B cell (primary cell): ENCODE data around the gene KIR2DL1. TPM values are rescaled to one million over a fixed set of nuclear protein-coding genes. Genes with fewer than 3 reads are reported as not detected.
"Not testable (repeated sequence)": the region's sequence is repeated elsewhere in the genome, so short reads cannot be mapped to it uniquely, and the experiment has no call there.

Experiments
- ATAC-seq: fragments of 200-7000 bp; cut with Tn5 transposase; one replicate; pipeline ENCODE4 v1.10.0; 2021; ENCODE audit warnings: low read depth, mild to moderate bottlenecking, moderate number of reproducible peaks, moderate library complexity
- CTCF ChIA-PET: fragments of 350-600 bp; sonication (Branson Sonifier 250); formaldehyde crosslinking; loops from one replicate; lab custom pipeline; 2021; ENCODE audit warnings: antibody characterized with exemption, inconsistent platforms; lab: Charles Lee
- POLR2A ChIA-PET: fragments of 350-600 bp; sonication (Branson Sonifier 250); formaldehyde crosslinking; loops from one replicate; lab custom pipeline; 2021; ENCODE audit warnings: antibody characterized with exemption; lab: Charles Lee
- DNase-seq: peaks from one replicate; pipeline ENCODE4 v3.0.0; 2013
- H2AFZ ChIP-seq: 2 replicates; pipeline ENCODE4 v1.6.1; 2012; ENCODE audit warnings: mild to moderate bottlenecking, low read depth, low read length; ENCODE audit not compliant: insufficient read depth, poor library complexity, severe bottlenecking
- H3K27ac ChIP-seq, 2 donors: 1 replicate in 1 of 2; 2 replicates in 1 of 2; pipeline ENCODE4 v1.5.1; 2012 to 2013; ENCODE audit warnings: low read length in 2 of 2, mild to moderate bottlenecking in 2 of 2, moderate library complexity in 1 of 2
- H3K27me3 ChIP-seq, 4 experiments: fragments of 200-600 bp in 1 of 4; sonication (generic) in 1 of 4; replicated peaks in 1 of 4; 1 replicate in 2 of 4; 2 replicates in 2 of 4; pipeline versions ENCODE4 v1.6.1 to v1.7.0; 2013 to 2016; ENCODE audit warnings: low read length in 3 of 4, mild to moderate bottlenecking in 2 of 4, mixed read lengths in 1 of 4, moderate library complexity in 1 of 4; ENCODE audit not compliant: insufficient read depth in 4 of 4, control insufficient read depth in 3 of 4; ENCODE audit errors: control extremely low read depth in 1 of 4
- H3K36me3 ChIP-seq, 2 experiments: replicated peaks in 1 of 2; 1 replicate in 1 of 2; 2 replicates in 1 of 2; pipeline versions ENCODE4 v1.6.1 to v1.7.1; 2013; ENCODE audit warnings: low read length in 1 of 2; ENCODE audit not compliant: insufficient read depth in 2 of 2, control insufficient read depth in 1 of 2; ENCODE audit errors: control extremely low read depth in 1 of 2, extremely low read depth in 1 of 2
- H3K4me1 ChIP-seq, 2 donors: fragments of 200-600 bp in 1 of 2; sonication (generic) in 1 of 2; 1 replicate in 1 of 2; 2 replicates in 1 of 2; pipeline versions ENCODE4 v1.5.1 to v1.6.1; 2013 to 2017; ENCODE audit warnings: low read length in 2 of 2; ENCODE audit not compliant: control insufficient read depth in 2 of 2, insufficient read depth in 2 of 2
- H3K4me2 ChIP-seq: replicated peaks from 2 replicates; pipeline ENCODE3; 2012; ENCODE audit warnings: mild to moderate bottlenecking, low read depth, low read length; ENCODE audit not compliant: poor library complexity, severe bottlenecking
- H3K4me3 ChIP-seq, 5 experiments: fragments of 200-600 bp in 1 of 5; sonication (generic) in 1 of 5; 1 replicate in 3 of 5; 2 replicates in 2 of 5; pipeline versions ENCODE4 v1.5.1 to v1.7.0; 2011 to 2016; ENCODE audit warnings: low read length in 4 of 5, mild to moderate bottlenecking in 4 of 5, low read depth in 2 of 5, control low read depth in 1 of 5, moderate library complexity in 1 of 5; ENCODE audit not compliant: insufficient read depth in 1 of 5; ENCODE audit errors: control extremely low read depth in 1 of 5, extremely low read depth in 1 of 5
- H3K79me2 ChIP-seq: fragments of 200-600 bp; sonication (generic); one replicate; pipeline ENCODE4 v1.6.0; 2016; ENCODE audit warnings: low read length; ENCODE audit not compliant: control insufficient read depth, insufficient read depth
- H3K9ac ChIP-seq: fragments of 200-600 bp; sonication (generic); 2 replicates; pipeline ENCODE4 v1.6.1; 2017; ENCODE audit warnings: mild to moderate bottlenecking, low read length, moderate library complexity
- H3K9me3 ChIP-seq, 3 donors: one replicate each; pipeline versions ENCODE4 v1.6.1 to v1.7.1; 2013; ENCODE audit warnings: low read length in 2 of 3; ENCODE audit not compliant: control insufficient read depth in 2 of 3, insufficient read depth in 1 of 3; ENCODE audit errors: control extremely low read depth in 1 of 3
- H4K20me1 ChIP-seq: 2 replicates; pipeline ENCODE4 v1.6.0; 2012; ENCODE audit warnings: mild to moderate bottlenecking, low read length; ENCODE audit not compliant: insufficient read depth, control insufficient read depth, poor library complexity, severe bottlenecking
- H3K27ac Mint-ChIP-seq: one replicate; pipeline ENCODE4 v1.8.0; 2021; ENCODE audit warnings: mixed read lengths
- H3K27me3 Mint-ChIP-seq: one replicate; pipeline ENCODE4 v1.8.0; 2021; ENCODE audit warnings: mixed read lengths
- H3K4me1 Mint-ChIP-seq: one replicate; pipeline ENCODE4 v1.8.0; 2021; ENCODE audit warnings: mixed read lengths
- H3K4me3 Mint-ChIP-seq: one replicate; pipeline ENCODE4 v1.8.0; 2021; ENCODE audit warnings: mixed read lengths
- H3K9me3 Mint-ChIP-seq: one replicate; pipeline ENCODE4 v1.8.0; 2022; ENCODE audit warnings: mixed read lengths; ENCODE audit not compliant: insufficient read depth
- WGBS: methylation state at CpG from one replicate; pipeline ENCODE4 v1.1.5; 2013; ENCODE audit warnings: missing lambda C conversion rate; ENCODE audit not compliant: insufficient coverage; 5-methylcytosine and 5-hydroxymethylcytosine counted together
- intact Hi-C: fragments of 100-400 bp; cut with micrococcal nuclease; formaldehyde crosslinking; loops from one replicate; pipeline ENCODE4 v1.10.0; 2022
- polyA plus RNA-seq: library from polyadenylated mRNA; depleted of rRNA; stranded (reverse); fragments of >200 nt; gene quantifications from 2 replicates; pipeline ENCODE4 v1.2.3, GENCODE V29; 2012
- small RNA-seq: library from RNA; depleted of rRNA; stranded (forward); fragments of <200 nt; gene quantifications from one replicate; pipeline ENCODE3, GENCODE V24; 2012; ENCODE audit warnings: low replicate concordance, low read depth; ENCODE audit not compliant: insufficient read length
- total RNA-seq, 2 donors: library from RNA; stranded (reverse); fragments of 120-200 nt in 1 of 2; gene quantifications; 1 replicate in 1 of 2; 2 replicates in 1 of 2; pipeline versions ENCODE4 v1.2.3 to v1.2.4, GENCODE V29; 2013 to 2022

Gene KIR2DL1
- total and polyA plus RNA-seq, 2 donors (not counting 1 experiment from before 2014, with no cell fraction given) = 0.04 TPM; not detected in 1

DNA sequence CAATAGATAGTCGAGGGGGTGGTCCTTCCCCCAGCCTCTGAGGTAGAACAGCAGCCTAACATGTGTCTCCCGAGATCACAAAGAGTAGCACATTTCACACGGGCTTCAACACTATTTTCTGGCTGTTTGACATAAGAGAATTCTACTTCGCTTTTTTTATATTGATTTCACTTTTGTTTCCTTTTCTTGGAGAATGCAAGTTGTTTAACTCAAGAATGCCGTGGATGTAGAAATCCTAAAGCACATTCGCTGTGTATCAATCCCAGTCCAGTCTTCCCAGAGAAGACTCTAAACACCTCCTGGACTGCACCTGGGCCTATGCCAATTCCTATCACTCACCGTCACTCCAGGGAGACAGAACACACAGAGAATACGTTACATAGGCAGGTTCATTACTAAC, 58.5 kb downstream of the KIR2DL1 start:
- H3K4me2 ChIP-seq, ATAC-seq, H3K4me3 ChIP-seq, H3K4me1 Mint-ChIP-seq, H3K36me3 ChIP-seq, H3K4me1 ChIP-seq, H3K27ac Mint-ChIP-seq, H3K9ac ChIP-seq, H3K79me2 ChIP-seq, H3K27ac ChIP-seq, intact Hi-C loops, DNase-seq, CTCF ChIA-PET, H3K9me3 ChIP-seq, H2AFZ ChIP-seq, H3K9me3 Mint-ChIP-seq, H3K4me3 Mint-ChIP-seq, H3K27me3 ChIP-seq, H4K20me1 ChIP-seq, POLR2A ChIA-PET: not testable (repeated sequence)
- 100% methylated on average over 1 of the region's 8 CpGs for WGBS
- peaks cover 14% of the 10 kb centered on the region for H3K27me3 Mint-ChIP-seq

DNA sequence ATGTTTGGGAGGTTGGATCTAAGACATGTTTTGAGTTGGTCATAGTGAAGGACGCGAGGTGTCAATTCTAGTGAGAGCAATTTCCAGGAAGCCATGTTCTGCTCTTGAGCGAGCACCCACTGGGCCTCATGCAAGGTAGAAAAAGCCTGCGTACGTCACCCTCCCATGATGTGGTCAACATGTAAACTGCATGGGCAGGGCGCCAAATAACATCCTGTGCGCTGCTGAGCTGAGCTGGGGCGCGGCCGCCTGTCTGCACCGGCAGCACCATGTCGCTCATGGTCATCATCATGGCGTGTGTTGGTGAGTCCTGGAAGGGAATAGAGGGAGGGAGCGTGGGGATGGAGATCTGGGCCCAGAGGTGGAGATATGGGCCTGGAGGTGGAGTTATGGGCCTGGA, 62.9 kb downstream of the KIR2DL1 start, which contains the start of gene KIR2DS4:
Gene KIR2DS4, plus strand, starts transcription at position 181 of the 400 bp plus-strand sequence.
- H3K4me3 Mint-ChIP-seq, H3K9me3 ChIP-seq, DNase-seq, H3K4me2 ChIP-seq, H3K79me2 ChIP-seq, POLR2A ChIA-PET, H3K4me1 Mint-ChIP-seq, H3K27ac Mint-ChIP-seq, H3K27me3 Mint-ChIP-seq, H3K27ac ChIP-seq, H3K4me3 ChIP-seq, intact Hi-C loops, H3K4me1 ChIP-seq, ATAC-seq, H2AFZ ChIP-seq, H3K36me3 ChIP-seq, H3K9me3 Mint-ChIP-seq, H4K20me1 ChIP-seq, H3K27me3 ChIP-seq, CTCF ChIA-PET, H3K9ac ChIP-seq: not testable (repeated sequence)
- 89% methylated on average over 9 of the region's 14 CpGs for WGBS

Small RNAs within 50 kb of the gene (small RNA-seq; reads per million reads assigned to genes)
- not detected for gene KIR3DP1

Other genes starting within 250 kb of the KIR2DL1 start
- 0.25 TPM in 1 of 2 replicates, not detected in the other for gene LILRA2, start 196.0 kb upstream of the KIR2DL1 start, total RNA-seq
- gene LILRA2, start 196.0 kb upstream of the KIR2DL1 start, polyA plus RNA-seq = 1.6 and 2.8 TPM in 2 replicates
- gene LILRA1, start 176.2 kb upstream of the KIR2DL1 start, total RNA-seq = not detected in 2 replicates
- 0.71 and 1.5 TPM in 2 replicates for gene LILRA1, start 176.2 kb upstream of the KIR2DL1 start, polyA plus RNA-seq
- gene LILRB1, start 139.3 kb upstream of the KIR2DL1 start, total RNA-seq = 136 and 138 TPM in 2 replicates
- 170 and 172 TPM in 2 replicates for gene LILRB1, start 139.3 kb upstream of the KIR2DL1 start, polyA plus RNA-seq
- gene LILRB4, start 106.8 kb upstream of the KIR2DL1 start, total RNA-seq = 0.61 and 1.1 TPM in 2 replicates
- 1.2 and 2.8 TPM in 2 replicates for gene LILRB4, start 106.8 kb upstream of the KIR2DL1 start, polyA plus RNA-seq
- gene KIR3DL3, start 45.4 kb upstream of the KIR2DL1 start, total RNA-seq = not detected in 2 replicates
- not detected in 2 replicates for gene KIR3DL3, start 45.4 kb upstream of the KIR2DL1 start, polyA plus RNA-seq
- gene KIR2DL3, start 31.3 kb upstream of the KIR2DL1 start, total RNA-seq = not detected in 2 replicates
- gene KIR2DL3, start 31.3 kb upstream of the KIR2DL1 start, polyA plus RNA-seq = 0.07 TPM in 1 of 2 replicates, not detected in the other
- gene KIR2DL4, start 33.8 kb downstream of the KIR2DL1 start, total RNA-seq = not detected in 2 replicates
- not detected in 2 replicates for gene KIR2DL4, start 33.8 kb downstream of the KIR2DL1 start, polyA plus RNA-seq
- gene KIR3DL1, start 46.7 kb downstream of the KIR2DL1 start, total RNA-seq = not detected in 2 replicates
- gene KIR3DL1, start 46.7 kb downstream of the KIR2DL1 start, polyA plus RNA-seq = 0.06 TPM in 1 of 2 replicates, not detected in the other
- gene KIR2DS4, start 62.9 kb downstream of the KIR2DL1 start, total RNA-seq = not detected in 2 replicates
- not detected in 2 replicates for gene KIR2DS4, start 62.9 kb downstream of the KIR2DL1 start, polyA plus RNA-seq
- 0.17 TPM in 1 of 2 replicates, not detected in the other for gene KIR3DL2, start 80.7 kb downstream of the KIR2DL1 start, total RNA-seq
- gene KIR3DL2, start 80.7 kb downstream of the KIR2DL1 start, polyA plus RNA-seq = 0.10 and 0.30 TPM in 2 replicates
- gene FCAR, start 104.4 kb downstream of the KIR2DL1 start, total RNA-seq = 0.34 TPM in 1 of 2 replicates, not detected in the other
- gene FCAR, start 104.4 kb downstream of the KIR2DL1 start, polyA plus RNA-seq = 1.9 and 2.8 TPM in 2 replicates
- gene NCR1, start 136.4 kb downstream of the KIR2DL1 start, total RNA-seq = not detected in 2 replicates
- gene NCR1, start 136.4 kb downstream of the KIR2DL1 start, polyA plus RNA-seq = 0.40 and 2.4 TPM in 2 replicates
- 0.07 TPM in 1 of 2 replicates, not detected in the other for gene NLRP7, start 177.7 kb downstream of the KIR2DL1 start, total RNA-seq
- gene NLRP7, start 177.7 kb downstream of the KIR2DL1 start, polyA plus RNA-seq = 0.07 and 0.13 TPM in 2 replicates
- gene NLRP2, start 196.6 kb downstream of the KIR2DL1 start, total RNA-seq = 17.1 and 19.2 TPM in 2 replicates
- 1.9 and 13.8 TPM in 2 replicates for gene NLRP2, start 196.6 kb downstream of the KIR2DL1 start, polyA plus RNA-seq